Globus pallidus (tissue), 1 donor: Measurements from ENCODE around the gene CKB.

ENCODE experiments used
- DNase-seq: peaks from one replicate; pipeline ENCODE4 v3.0.0-alpha.2; 2015; ENCODE audit warnings: low spot score

Gene CKB

GRCh38 chr14:103485504-103485903 lies 37.1 kb downstream of the CKB start:
- no peak for DNase-seq

DNA sequence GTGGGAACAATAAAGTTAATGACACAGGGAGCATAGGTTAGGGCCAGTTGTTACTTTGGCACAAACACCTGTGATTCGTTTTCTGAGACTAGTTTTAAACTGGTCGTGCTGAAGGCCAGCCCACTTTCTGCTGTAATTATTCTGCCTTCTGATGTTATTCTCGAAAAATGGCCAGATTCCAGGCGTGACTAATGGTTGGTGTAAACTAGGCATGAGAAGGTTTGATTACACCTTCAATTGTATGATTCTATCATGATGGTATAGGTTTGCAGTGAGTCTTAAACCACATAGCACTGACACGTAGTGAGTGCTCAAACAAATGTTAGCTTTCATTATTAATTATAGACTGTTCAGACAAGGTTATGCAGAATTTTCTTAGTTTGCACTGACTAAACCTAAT lies 39.0 kb downstream of the CKB start:
- DNase-seq = no peak

- no peak for DNase-seq
Measured at GRCh38 chr14:103480595-103480994, 42.0 kb downstream of the CKB start.

DNA sequence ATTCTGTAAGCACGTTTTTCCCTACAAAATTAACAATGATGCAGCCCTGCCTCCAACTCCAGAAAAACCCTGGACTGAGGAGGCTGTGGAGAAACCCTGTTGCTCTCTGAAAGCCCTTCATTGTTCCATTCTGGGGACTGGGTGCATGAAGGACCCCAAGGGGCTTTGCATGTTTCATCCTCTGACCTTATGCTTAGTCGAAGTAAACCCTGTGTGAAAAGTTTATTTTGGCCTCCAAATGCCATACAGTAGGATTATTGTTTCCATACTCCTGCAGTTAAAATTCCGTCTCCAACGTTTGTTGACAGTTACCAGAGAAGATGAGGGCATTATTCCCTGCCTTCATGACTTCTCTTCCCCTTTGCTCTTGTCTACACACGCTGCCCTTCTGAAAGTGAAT lies 46.0 kb downstream of the CKB start:
- no peak for DNase-seq

DNA sequence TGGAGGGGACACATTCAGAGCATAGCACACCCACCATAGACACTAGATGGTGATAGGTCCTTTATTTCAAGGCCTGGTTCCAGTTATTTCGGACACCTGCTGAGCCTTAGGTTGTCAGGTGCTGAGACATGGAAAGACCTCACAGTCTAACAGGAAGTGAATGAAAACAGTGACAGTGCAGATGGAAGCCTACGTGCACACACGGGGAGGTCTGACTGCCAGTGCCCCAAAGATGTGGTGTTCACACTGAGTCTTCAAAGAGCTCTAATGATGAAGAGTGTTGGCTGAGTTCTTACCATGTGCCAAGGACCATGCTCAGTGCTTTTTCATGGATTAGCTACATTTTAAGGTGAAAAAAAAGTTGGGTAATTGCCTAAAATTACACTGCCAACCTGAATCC lies 46.6 kb downstream of the CKB start:
- no peak for DNase-seq

DNA sequence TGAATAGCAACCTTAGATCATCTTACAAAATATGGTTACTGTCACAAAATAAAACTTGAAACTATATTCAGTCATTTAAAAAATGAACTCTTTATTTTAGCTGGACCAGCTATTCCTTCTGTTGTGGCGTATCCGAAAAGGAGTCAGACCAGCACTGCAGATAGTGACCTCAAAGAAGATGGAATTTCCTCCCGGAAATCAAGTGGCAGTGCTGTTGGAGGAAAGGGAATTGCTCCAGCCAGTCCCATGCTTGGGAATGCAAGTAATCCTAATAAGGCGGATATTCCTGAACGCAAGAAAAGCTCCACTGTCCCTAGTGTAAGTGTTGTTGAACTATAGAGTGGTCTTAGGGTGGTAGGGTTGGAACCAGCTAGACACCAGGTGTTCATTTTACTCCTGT lies 47.7 kb downstream of the CKB start:
- no peak for DNase-seq

DNA sequence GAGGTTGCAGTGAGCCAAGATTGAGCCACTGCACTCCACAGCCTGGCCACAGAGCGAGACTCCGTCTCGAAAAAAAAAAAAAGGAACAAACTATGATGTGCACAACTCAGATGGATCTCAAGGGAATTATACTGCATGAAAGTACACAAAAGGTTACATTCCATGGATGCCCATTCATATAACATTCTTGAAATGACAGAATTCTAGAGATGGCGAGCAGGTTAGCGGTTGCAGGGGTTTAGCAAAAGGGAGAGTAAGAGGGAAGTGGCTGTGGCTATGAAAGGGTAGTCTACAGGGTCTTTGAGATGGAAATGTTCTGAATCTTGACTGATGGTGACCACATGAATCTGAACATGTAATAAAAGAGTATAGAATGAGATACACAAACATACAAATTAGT lies 49.7 kb downstream of the CKB start:
- no peak for DNase-seq
